Stimulated activated CD4-positive, alpha-beta T cell treated with anti-CD3 and anti-CD28 coated beads, Interleukin-15, amount 100 ng/mL, for 24 hours (primary cell): ENCODE measurements around the gene PLK5.

ENCODE experiments used
- DNase-seq: peaks from one replicate; pipeline ENCODE4 v3.0.0-alpha.2; 2020

PLK5 gene

GRCh38 chr19:1556390-1557070, 32.7 kb downstream of the PLK5 start:
- DNase-seq: no peak

- no peak for DNase-seq
These were observed 34.7 kb downstream of the PLK5 start for GRCh38 chr19:1558552-1558951.

- DNase-seq: no peak
These were observed 36.5 kb downstream of the PLK5 start for GRCh38 chr19:1560286-1560882.

GRCh38 chr19:1561236-1561842, 37.5 kb downstream of the PLK5 start:
- no peak for DNase-seq

- DNase-seq: no peak
These were observed 39.4 kb downstream of the PLK5 start for GRCh38 chr19:1563251-1563650.

- no peak for DNase-seq
These were observed 42.7 kb downstream of the PLK5 start for GRCh38 chr19:1566392-1567115.

- peak; percentile 24 for DNase-seq
These were observed 43.4 kb downstream of the PLK5 start for GRCh38 chr19:1567116-1567847.

- DNase-seq: no peak
These were observed 44.0 kb downstream of the PLK5 start for GRCh38 chr19:1567848-1568227.

GRCh38 chr19:1568320-1569019, 44.6 kb downstream of the PLK5 start, which contains the start of gene MEX3D:
Gene MEX3D (minus strand): TSS chr19:1568325. CDS start chr19:1568058, 267 bp downstream.
- peak; percentile 85 for DNase-seq

GRCh38 chr19:1569997-1570396, 46.1 kb downstream of the PLK5 start:
- no peak for DNase-seq

GRCh38 chr19:1570836-1571235, 47.0 kb downstream of the PLK5 start:
- no peak for DNase-seq

- no peak for DNase-seq
These were observed 47.5 kb downstream of the PLK5 start for GRCh38 chr19:1571358-1571757.

GRCh38 chr19:1572795-1573194, 48.9 kb downstream of the PLK5 start:
- DNase-seq: no peak

GRCh38 chr19:1574354-1575136, 50.7 kb downstream of the PLK5 start:
- no peak for DNase-seq

GRCh38 chr19:1575323-1576241, 51.7 kb downstream of the PLK5 start:
- no peak for DNase-seq

- no peak for DNase-seq
These were observed 52.6 kb downstream of the PLK5 start for GRCh38 chr19:1576242-1577089.

GRCh38 chr19:1577090-1577928, 53.4 kb downstream of the PLK5 start:
- no peak for DNase-seq

GRCh38 chr19:1577929-1578618, 54.2 kb downstream of the PLK5 start:
- DNase-seq: no peak
